Measurements from ENCODE around the gene LIX1.
"Not testable (repeated sequence)": the region's sequence is repeated elsewhere in the genome, so short reads cannot be mapped to it uniquely, and the experiment has no call there.

Gene LIX1

DNA sequence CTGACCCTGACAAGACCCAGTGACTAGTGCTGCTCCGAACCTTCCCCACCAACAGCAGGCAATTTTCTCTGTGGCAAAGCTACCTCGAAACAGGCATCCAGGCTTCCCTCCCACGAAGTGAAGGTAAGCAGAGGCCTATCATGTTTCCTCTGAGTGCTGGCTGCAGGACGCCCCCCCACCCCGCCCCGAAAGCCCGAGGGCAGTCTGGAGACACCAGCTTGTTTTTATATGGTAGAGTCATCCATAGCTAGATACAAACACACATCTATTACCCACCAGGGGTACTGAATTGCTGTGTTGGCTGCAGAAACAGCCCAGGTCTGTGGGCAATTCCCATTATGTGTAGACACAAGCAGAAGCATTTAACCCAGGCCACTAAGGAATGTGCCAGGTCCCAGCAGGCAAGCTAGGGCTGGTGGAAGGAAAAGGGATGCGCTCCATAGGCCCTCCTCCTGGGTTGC is 40.4 kb downstream of the LIX1 start:
- DNase-seq (ENCODE audit: low read depth in 2 of 2), result no peak

GRCh38 chr5:97101189-97101910 is 41.1 kb downstream of the LIX1 start:
- no peak for DNase-seq (ENCODE audit: low read depth in 2 of 2)

DNA sequence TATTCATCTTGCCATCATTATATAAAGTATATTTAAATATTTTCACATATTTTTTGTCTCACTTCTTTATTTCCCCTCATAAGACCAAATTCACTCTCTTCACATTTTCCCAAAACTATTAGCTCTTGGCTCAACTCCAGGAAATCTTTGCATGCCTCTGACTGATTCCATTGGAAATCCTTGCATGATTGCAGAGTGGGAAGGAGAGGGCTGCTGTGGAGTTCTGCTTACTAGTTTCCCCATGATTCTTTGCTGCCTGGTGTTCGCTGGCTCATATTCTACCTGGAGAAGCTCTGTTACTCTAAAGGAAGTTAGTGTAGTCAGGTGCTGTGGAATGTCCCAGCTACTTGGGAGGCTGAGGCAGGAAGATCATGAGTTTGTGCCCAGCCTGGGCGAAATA is 41.9 kb downstream of the LIX1 start:
- no peak for DNase-seq (ENCODE audit: low read depth in 2 of 2)

GRCh38 chr5:97098922-97099321 is 43.5 kb downstream of the LIX1 start:
- no peak for DNase-seq (ENCODE audit: low read depth in 2 of 2)

- DNase-seq (ENCODE audit: low read depth in 2 of 2), result no peak
These were observed 44.8 kb downstream of the LIX1 start for GRCh38 chr5:97097326-97098230.

- no peak for DNase-seq (ENCODE audit: low read depth in 2 of 2)
These were observed 45.6 kb downstream of the LIX1 start for GRCh38 chr5:97096846-97097245.

DNA sequence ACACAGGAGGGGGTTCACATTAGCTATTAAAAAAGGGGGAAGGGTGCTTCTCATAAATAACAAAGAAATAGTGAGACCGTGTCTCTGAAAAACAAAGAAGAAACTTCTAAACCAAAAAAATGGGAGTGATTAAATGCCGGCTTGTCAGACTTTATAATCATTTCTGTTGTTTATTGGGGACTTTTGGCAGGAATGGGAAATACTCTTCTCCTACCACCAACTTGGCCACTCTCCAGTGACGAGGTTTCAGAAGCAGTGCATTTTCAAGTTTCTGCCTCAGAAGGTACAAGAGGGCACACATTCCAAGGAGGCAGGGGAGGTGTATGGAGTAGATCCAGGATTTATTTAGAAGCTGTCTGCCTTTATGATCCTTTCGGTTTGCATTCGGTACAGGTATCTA is 46.2 kb downstream of the LIX1 start:
- no peak for DNase-seq (ENCODE audit: low read depth in 2 of 2)

DNA sequence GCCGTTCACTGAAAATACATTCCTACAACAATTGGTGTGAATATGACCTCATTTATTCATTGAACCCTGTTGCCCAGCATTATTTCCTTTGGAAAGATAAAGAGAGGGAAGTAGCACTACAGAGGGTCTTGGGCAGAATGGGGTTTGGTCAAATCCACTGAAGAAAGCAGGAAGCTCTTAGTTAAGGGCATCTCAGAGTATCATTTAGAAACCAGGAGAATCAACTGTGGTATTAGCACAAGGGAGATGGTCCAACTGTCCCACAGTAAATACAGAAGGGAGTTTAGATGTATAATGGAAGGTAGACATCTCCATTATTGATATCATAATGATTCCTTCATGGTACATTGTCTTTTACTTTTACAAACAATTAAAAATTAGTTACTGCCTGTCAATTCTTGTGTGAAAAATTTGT is 47.1 kb downstream of the LIX1 start:
- DNase-seq (ENCODE audit: low read depth in 2 of 2), result no peak

DNA sequence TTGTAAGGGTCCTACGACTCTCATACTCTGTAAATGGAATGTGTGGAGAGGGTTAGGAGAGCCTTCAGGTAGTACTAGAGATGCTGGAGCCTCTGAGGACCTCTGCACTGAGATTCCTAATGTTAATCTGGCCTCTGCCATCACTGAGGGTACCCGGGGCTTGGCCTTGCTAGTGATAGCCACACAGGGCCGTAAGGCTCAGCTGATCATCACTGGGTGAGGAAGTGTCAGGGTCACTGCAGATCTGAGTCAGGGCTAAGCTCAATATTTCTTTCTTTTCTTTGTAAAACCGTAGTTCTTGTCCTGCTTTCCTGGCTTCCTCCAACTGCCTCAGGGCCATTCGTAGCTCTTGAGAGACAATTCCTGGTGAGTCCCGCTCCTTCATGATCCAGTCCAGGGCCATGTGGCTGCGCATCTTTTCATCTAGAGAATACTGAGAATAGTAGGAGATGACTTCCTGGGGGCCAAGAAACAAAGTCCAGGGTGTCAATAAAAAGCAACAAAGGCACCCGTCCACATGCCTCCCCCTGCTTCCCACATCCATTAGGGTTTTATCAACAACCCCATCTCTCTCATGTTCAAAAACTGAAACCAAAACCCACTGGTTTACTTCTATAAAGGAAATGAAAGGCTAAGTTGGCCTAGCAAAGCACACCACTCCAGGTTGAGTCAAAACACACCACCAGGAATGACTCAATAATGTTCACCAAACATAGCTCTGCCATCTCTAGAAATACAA is 47.7 kb downstream of the LIX1 start:
- DNase-seq (ENCODE audit: low read depth in 2 of 2), result peak in 1 of 2 experiments; percentile 3

GRCh38 chr5:97093193-97093592 is 49.2 kb downstream of the LIX1 start:
- DNase-seq (ENCODE audit: low read depth in 2 of 2), result no peak

GRCh38 chr5:97090944-97091343 is 51.5 kb downstream of the LIX1 start:
- DNase-seq (ENCODE audit: low read depth in 2 of 2), result no peak

DNA sequence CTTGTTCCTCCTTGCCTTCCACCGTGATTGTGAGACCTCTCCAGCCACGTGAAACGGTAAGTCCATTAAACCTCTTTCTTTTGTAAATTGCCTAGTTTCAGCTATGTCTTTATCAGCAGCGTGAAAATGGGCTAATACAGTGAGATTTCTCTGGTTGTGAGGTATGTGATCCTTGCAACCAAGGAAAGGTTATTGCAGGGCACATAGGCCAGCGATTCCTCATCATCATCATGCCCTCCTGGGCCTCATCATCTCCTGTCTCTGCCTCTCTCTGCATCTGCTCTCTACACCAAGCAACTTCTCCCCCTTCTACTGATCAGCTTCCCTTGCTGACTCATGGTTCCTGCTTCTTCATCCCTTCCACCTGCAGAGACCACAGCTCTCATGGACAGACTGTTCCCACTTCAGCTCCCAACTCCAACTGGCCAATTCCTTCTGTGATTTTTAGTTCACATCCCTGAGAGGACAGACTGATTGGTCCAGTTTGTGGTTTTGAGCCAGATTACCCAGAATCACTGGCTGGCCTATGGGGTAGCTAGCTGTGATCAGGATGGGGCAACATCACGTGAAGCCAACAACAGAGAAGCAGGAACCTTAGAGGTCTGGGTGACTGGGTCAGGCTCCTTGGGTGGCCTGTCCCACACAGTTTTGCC is 53.1 kb downstream of the LIX1 start:
- DNase-seq (ENCODE audit: low read depth in 2 of 2), result no peak

- no peak for DNase-seq (ENCODE audit: low read depth in 2 of 2)
These were observed 53.6 kb downstream of the LIX1 start for GRCh38 chr5:97088774-97089148.

- no peak for DNase-seq (ENCODE audit: low read depth in 2 of 2)
These were observed 55.3 kb downstream of the LIX1 start for GRCh38 chr5:97087138-97087537.

DNA sequence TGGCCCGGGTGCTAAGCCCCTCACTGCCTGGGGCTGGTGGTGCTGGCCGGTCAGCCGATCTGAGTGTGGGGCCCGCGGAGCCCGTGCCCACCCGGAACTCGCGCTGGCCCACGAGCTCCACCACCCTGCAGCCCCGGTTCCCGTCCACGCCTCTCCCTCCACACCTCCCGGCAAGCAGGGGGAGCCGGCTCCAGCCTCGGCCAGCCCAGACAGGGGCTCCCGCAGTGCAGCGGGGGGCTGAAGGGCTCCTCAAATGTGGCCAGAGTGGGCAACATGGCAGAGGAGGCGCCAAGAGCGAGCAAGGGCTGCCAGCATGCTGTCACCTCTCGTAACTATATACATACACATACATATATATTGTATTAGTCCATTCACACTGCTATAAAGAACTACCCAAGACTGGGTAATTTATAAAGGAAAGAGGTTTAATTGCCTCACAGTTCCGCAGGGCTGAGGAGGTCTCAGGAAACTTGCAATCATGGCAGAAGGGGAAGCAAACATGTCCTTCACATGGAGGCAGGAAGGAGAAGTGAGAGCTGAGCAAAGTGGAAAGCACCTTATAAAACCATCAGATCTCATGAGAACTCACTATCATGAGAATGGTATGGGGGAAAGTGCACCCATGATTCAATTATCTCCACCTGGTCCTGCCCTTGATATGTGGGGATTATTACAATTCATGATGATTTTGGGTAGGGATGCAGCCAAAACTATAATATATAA is 56.8 kb downstream of the LIX1 start:
- no peak for DNase-seq (ENCODE audit: low read depth in 2 of 2)

- not testable (repeated sequence) for DNase-seq (ENCODE audit: low read depth in 2 of 2)
These were observed 57.5 kb downstream of the LIX1 start for GRCh38 chr5:97084782-97085458.

GRCh38 chr5:97078958-97079743 is 63.3 kb downstream of the LIX1 start:
- DNase-seq (ENCODE audit: low read depth in 2 of 2), result no peak

DNA sequence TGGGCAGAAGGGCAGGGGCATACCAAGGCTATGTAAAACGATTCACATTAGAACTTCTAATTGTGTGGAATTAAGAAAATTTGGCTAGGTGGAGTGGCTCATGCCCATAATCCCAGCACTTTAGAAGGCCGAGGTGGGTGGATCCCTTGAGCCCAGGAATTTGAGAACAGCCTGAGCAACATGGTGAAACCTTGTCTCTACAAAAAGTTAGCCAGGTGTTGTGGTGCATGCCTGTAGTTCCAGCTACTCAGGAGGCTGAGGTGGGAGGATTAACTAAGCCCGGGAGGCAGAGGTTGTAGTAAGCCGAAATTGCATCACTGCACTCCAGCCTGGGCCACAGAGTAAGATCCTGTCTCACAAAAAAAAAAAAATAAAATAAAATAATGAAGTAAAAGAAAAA is 65.2 kb downstream of the LIX1 start:
- no peak for DNase-seq (ENCODE audit: low read depth in 2 of 2)

DNA sequence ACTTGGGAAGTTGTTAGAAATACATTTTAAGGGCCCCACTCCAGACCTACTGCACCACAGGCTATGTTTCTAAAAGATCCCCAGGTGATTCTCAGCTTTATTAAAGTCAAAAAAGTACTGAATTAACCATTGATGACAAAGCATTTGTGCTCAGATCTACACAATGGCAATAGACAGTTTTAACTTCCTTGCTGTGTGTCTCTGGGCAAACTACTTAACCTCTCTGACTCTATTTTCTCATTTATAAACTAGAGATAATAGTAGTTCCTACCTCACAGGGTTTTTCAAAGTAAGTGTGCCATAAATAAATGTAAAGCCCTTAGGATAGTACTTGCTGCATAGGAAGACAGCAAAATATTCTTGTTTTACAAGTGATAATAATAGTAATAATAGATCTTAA is 66.3 kb downstream of the LIX1 start:
- no peak for DNase-seq (ENCODE audit: low read depth in 2 of 2)

GRCh38 chr5:97075649-97076048 is 66.8 kb downstream of the LIX1 start:
- DNase-seq (ENCODE audit: low read depth in 2 of 2), result no peak
